HEK293 (cell line): ENCODE data around the gene PODXL2.
A peak's percentile ranks its signal among the peaks of the same experiment; 100 is the strongest.

Experiments
- CTCF ChIA-PET: fragments of 350-600 bp; formaldehyde crosslinking; extraction: SDS; loops from one replicate; lab custom pipeline; 2021; ENCODE audit warnings: antibody characterized with exemption; lab: Yijun Ruan, JAX
- POLR2A ChIA-PET: fragments of 300-600 bp; formaldehyde crosslinking; extraction: SDS; loops from one replicate; lab custom pipeline; 2020; ENCODE audit warnings: antibody characterized with exemption, inconsistent platforms; lab: Yijun Ruan, JAX
- H3K27ac ChIP-seq: fragments of 200-500 bp; sonication (Bioruptor generic); 2 replicates; pipeline ENCODE4 v1.5.1; 2014; ENCODE audit warnings: low read depth, low read length, control low read depth, inconsistent platforms; ENCODE audit errors: extremely low read depth
- H3K36me3 ChIP-seq, 2 experiments: fragments of 200-500 bp in 1 of 2; sonication (Bioruptor generic) in 1 of 2; 1 replicate in 1 of 2; 2 replicates in 1 of 2; pipeline ENCODE4 v1.5.1; 2014 to 2017; ENCODE audit warnings: inconsistent platforms in 2 of 2, low read length in 2 of 2; ENCODE audit not compliant: control insufficient read depth in 2 of 2, insufficient read depth in 1 of 2
- H3K4me1 ChIP-seq: fragments of 200-500 bp; sonication (Bioruptor generic); 2 replicates; pipeline ENCODE4 v1.5.1; 2014; ENCODE audit warnings: mild to moderate bottlenecking, low read length, inconsistent platforms; ENCODE audit not compliant: control insufficient read depth, insufficient read depth
- H3K4me3 ChIP-seq: 2 replicates; pipeline ENCODE4 v1.5.1; 2011; ENCODE audit warnings: low read depth, mild to moderate bottlenecking, control low read depth, low read length, moderate library complexity
- H3K9me3 ChIP-seq: fragments of 200-500 bp; sonication (Bioruptor generic); 2 replicates; pipeline ENCODE4 v1.5.1; 2014; ENCODE audit warnings: low read depth, low read length, inconsistent platforms; ENCODE audit not compliant: control insufficient read depth, insufficient read depth
- EGR2 ChIP-seq: fragments of 450-650 bp; formaldehyde crosslinking; IDR thresholded peaks from 2 replicates; pipeline ENCODE4 v1.5.1; 2016; ENCODE audit warnings: low read depth, missing biosample characterization, missing genetic modification characterization
- KLF1 ChIP-seq: fragments of 450-650 bp; formaldehyde crosslinking; IDR thresholded peaks from 2 replicates; pipeline ENCODE4 v1.5.1; 2016; ENCODE audit warnings: missing biosample characterization, missing genetic modification characterization
- KLF17 ChIP-seq: fragments of 450-650 bp; formaldehyde crosslinking; IDR thresholded peaks from 2 replicates; pipeline ENCODE4 v1.5.1; 2016; ENCODE audit warnings: missing biosample characterization, missing genetic modification characterization
- SALL2 ChIP-seq: fragments of 450-650 bp; formaldehyde crosslinking; IDR thresholded peaks from 2 replicates; pipeline ENCODE4 v1.5.0; 2017; ENCODE audit warnings: missing biosample characterization, mild to moderate bottlenecking, missing genetic modification characterization, borderline replicate concordance
- ZFHX2 ChIP-seq: fragments of 450-650 bp; formaldehyde crosslinking; conservative IDR thresholded peaks from 2 replicates; pipeline ENCODE4 v1.5.1; 2016; ENCODE audit warnings: missing biosample characterization, missing genetic modification characterization
- ZNF133 ChIP-seq: fragments of 450-650 bp; formaldehyde crosslinking; IDR thresholded peaks from 2 replicates; pipeline ENCODE4 v1.5.1; 2016; ENCODE audit warnings: missing biosample characterization, missing genetic modification characterization
- ZNF184 ChIP-seq: fragments of 450-650 bp; IDR thresholded peaks from 2 replicates; pipeline ENCODE4 v1.5.1; 2018; ENCODE audit warnings: missing biosample characterization, mild to moderate bottlenecking, missing genetic modification characterization
- ZNF19 ChIP-seq: fragments of 450-650 bp; formaldehyde crosslinking; IDR thresholded peaks from 2 replicates; pipeline ENCODE4; 2016; ENCODE audit warnings: missing biosample characterization, missing genetic modification characterization, low read depth
- ZNF2 ChIP-seq: fragments of 450-650 bp; formaldehyde crosslinking; IDR thresholded peaks from 2 replicates; pipeline ENCODE4 v1.5.1; 2016; ENCODE audit warnings: missing biosample characterization, missing genetic modification characterization
- ZNF202 ChIP-seq: fragments of 450-650 bp; formaldehyde crosslinking; IDR thresholded peaks from 2 replicates; pipeline ENCODE4 v1.5.1; 2016; ENCODE audit warnings: missing biosample characterization, missing genetic modification characterization, borderline replicate concordance
- ZNF221 ChIP-seq: fragments of 450-650 bp; formaldehyde crosslinking; IDR thresholded peaks from 2 replicates; pipeline ENCODE4 v1.5.1; 2017; ENCODE audit warnings: missing biosample characterization, missing genetic modification characterization, borderline replicate concordance
- ZNF394 ChIP-seq: fragments of 450-650 bp; formaldehyde crosslinking; IDR thresholded peaks from 2 replicates; pipeline ENCODE4 v1.5.1; 2016; ENCODE audit warnings: missing biosample characterization, missing genetic modification characterization, mild to moderate bottlenecking, moderate library complexity, borderline replicate concordance
- ZNF416 ChIP-seq: fragments of 450-650 bp; formaldehyde crosslinking; IDR thresholded peaks from 2 replicates; pipeline ENCODE4 v1.5.1; 2016; ENCODE audit warnings: missing biosample characterization, missing genetic modification characterization
- ZNF501 ChIP-seq: fragments of 450-650 bp; formaldehyde crosslinking; IDR thresholded peaks from 2 replicates; pipeline ENCODE4 v1.5.1; 2016; ENCODE audit warnings: missing biosample characterization, missing genetic modification characterization
- ZNF561 ChIP-seq: fragments of 450-650 bp; IDR thresholded peaks from 2 replicates; pipeline ENCODE4 v1.5.1; 2018; ENCODE audit warnings: missing biosample characterization, missing genetic modification characterization, borderline replicate concordance
- ZNF76 ChIP-seq: fragments of 450-650 bp; formaldehyde crosslinking; IDR thresholded peaks from 2 replicates; pipeline ENCODE4; 2016; ENCODE audit warnings: low read depth, missing biosample characterization, missing genetic modification characterization, borderline replicate concordance
- ZNF777 ChIP-seq: fragments of 450-650 bp; formaldehyde crosslinking; IDR thresholded peaks from 2 replicates; pipeline ENCODE4 v1.5.1; 2017; ENCODE audit warnings: missing biosample characterization, missing genetic modification characterization, borderline replicate concordance
- TF ChIP-seq, protein P1 (sequence below): fragments of 450-650 bp; formaldehyde crosslinking; IDR thresholded peaks from 2 replicates; pipeline ENCODE4 v1.5.1; 2016; ENCODE audit warnings: missing biosample characterization, missing genetic modification characterization, borderline replicate concordance
- TF ChIP-seq, protein P2 (sequence below): fragments of 450-650 bp; IDR thresholded peaks from 2 replicates; pipeline ENCODE4 v1.5.1; 2018; ENCODE audit warnings: missing biosample characterization, mild to moderate bottlenecking, missing genetic modification characterization
- TF ChIP-seq, protein P3 (sequence below): fragments of 450-650 bp; formaldehyde crosslinking; IDR thresholded peaks from 2 replicates; pipeline ENCODE4 v1.5.1; 2016; ENCODE audit warnings: missing biosample characterization, missing genetic modification characterization
- TF ChIP-seq, protein P4 (sequence below): fragments of 450-650 bp; formaldehyde crosslinking; IDR thresholded peaks from 2 replicates; pipeline ENCODE4 v1.5.1; 2016; ENCODE audit warnings: missing biosample characterization, missing genetic modification characterization

PODXL2 gene

GRCh38 chr3:127660621-127661251 lies 31.8 kb downstream of the PODXL2 start (continued):
- TF ChIP-seq, protein P1, sequence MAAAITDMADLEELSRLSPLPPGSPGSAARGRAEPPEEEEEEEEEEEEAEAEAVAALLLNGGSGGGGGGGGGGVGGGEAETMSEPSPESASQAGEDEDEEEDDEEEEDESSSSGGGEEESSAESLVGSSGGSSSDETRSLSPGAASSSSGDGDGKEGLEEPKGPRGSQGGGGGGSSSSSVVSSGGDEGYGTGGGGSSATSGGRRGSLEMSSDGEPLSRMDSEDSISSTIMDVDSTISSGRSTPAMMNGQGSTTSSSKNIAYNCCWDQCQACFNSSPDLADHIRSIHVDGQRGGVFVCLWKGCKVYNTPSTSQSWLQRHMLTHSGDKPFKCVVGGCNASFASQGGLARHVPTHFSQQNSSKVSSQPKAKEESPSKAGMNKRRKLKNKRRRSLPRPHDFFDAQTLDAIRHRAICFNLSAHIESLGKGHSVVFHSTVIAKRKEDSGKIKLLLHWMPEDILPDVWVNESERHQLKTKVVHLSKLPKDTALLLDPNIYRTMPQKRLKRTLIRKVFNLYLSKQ (tag by site-specific recombination) = no peak
- TF ChIP-seq ZNF202 (tag by site-specific recombination) (no peak), ZNF2 (tag by site-specific recombination) (no peak), ZNF184 (tag by site-specific recombination) (no peak), SALL2 (no peak), KLF1 (no peak), ZNF133 (no peak), KLF17 (tag by site-specific recombination) (no peak), ZNF394 (tag by site-specific recombination) (no peak)
- TF ChIP-seq, protein P2, sequence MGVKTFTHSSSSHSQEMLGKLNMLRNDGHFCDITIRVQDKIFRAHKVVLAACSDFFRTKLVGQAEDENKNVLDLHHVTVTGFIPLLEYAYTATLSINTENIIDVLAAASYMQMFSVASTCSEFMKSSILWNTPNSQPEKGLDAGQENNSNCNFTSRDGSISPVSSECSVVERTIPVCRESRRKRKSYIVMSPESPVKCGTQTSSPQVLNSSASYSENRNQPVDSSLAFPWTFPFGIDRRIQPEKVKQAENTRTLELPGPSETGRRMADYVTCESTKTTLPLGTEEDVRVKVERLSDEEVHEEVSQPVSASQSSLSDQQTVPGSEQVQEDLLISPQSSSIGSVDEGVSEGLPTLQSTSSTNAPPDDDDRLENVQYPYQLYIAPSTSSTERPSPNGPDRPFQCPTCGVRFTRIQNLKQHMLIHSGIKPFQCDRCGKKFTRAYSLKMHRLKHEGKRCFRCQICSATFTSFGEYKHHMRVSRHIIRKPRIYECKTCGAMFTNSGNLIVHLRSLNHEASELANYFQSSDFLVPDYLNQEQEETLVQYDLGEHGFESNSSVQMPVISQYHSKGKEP (tag by site-specific recombination) = no peak

DNA sequence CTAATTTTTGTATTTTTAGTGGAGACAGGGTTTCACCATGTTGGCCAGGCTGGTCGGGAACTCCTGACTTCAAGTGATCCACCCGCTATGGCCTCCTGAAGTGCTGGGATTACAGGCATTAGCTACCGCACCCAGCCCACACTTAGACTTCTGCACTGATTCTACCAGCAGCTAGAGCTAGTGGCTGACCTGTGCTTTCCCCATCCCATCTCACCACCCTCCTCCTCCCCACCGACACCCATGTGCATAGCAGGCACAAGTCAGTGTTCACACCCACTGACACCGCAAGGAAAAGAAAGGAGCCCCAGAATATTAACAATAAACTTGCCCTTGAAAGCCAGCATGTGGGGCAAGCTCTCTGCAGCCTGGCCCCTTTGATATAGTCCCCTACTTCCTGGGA lies 32.6 kb downstream of the PODXL2 start:
- Histone ChIP-seq H3K4me1 (no peaks in the 10 kb centered on the region), H3K4me3 (no peak overlapping the region), H3K27ac (no peak overlapping the region), H3K9me3 (no peaks in the 10 kb centered on the region), H3K36me3 (peaks cover 0 to 37% of the 10 kb centered on the region in 2 experiments; a peak in 2 of 3 replicates)
- ChIA-PET CTCF (no interaction called here), POLR2A (no interaction called here)
- TF ChIP-seq ZFHX2 (tag by site-specific recombination) = 0 out of 2 replicates have a peak, but pooled peaks have one; percentile 16
- TF ChIP-seq ZNF221 = no peak
- TF ChIP-seq EGR2 (tag by site-specific recombination) = peak; percentile 54

- CTCF ChIA-PET = no interaction called here
- no peak for TF ChIP-seq ZNF561 (tag by site-specific recombination)
- 0 out of 2 replicates have a peak, but pooled peaks have one; percentile 0 for TF ChIP-seq EGR2 (tag by site-specific recombination)
- TF ChIP-seq, all 188 proteins: peak for 1
- Histone ChIP-seq H3K4me3 (no peak overlapping the region), H3K36me3 (peaks cover 0 to 40% of the 10 kb centered on the region in 2 experiments; a peak in 2 of 3 replicates), H3K9me3 (no peaks in the 10 kb centered on the region), H3K27ac (no peak overlapping the region), H3K4me1 (no peaks in the 10 kb centered on the region)
- POLR2A ChIA-PET = no interaction called here
Observed at GRCh38 chr3:127662001-127662469, 33.0 kb downstream of the PODXL2 start.

GRCh38 chr3:127663151-127663550 lies 34.2 kb downstream of the PODXL2 start:
- peaks cover 0 to 40% of the 10 kb centered on the region in 2 experiments; a peak in 2 of 3 replicates for H3K36me3 ChIP-seq
- H3K4me3 ChIP-seq = no peak overlapping the region
- ChIA-PET CTCF (no interaction called here), POLR2A (no interaction called here)
- no peaks in the 10 kb centered on the region for H3K9me3 ChIP-seq
- H3K27ac ChIP-seq = no peak overlapping the region
- H3K4me1 ChIP-seq = no peaks in the 10 kb centered on the region
- TF ChIP-seq ZNF76 (tag by site-specific recombination) = no peak
- TF ChIP-seq, protein P3, sequence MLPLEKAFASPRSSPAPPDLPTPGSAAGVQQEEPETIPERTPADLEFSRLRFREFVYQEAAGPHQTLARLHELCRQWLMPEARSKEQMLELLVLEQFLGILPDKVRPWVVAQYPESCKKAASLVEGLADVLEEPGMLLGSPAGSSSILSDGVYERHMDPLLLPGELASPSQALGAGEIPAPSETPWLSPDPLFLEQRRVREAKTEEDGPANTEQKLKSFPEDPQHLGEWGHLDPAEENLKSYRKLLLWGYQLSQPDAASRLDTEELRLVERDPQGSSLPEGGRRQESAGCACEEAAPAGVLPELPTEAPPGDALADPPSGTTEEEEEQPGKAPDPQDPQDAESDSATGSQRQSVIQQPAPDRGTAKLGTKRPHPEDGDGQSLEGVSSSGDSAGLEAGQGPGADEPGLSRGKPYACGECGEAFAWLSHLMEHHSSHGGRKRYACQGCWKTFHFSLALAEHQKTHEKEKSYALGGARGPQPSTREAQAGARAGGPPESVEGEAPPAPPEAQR (tag by site-specific recombination) = no peak
- no peak for TF ChIP-seq ZNF501
- no peak for TF ChIP-seq ZNF416 (tag by site-specific recombination)
- TF ChIP-seq ZNF19 (tag by site-specific recombination) = no peak
- no peak for TF ChIP-seq ZFHX2 (tag by site-specific recombination)
- TF ChIP-seq ZNF777 (tag by site-specific recombination) = no peak
- TF ChIP-seq, protein P4, sequence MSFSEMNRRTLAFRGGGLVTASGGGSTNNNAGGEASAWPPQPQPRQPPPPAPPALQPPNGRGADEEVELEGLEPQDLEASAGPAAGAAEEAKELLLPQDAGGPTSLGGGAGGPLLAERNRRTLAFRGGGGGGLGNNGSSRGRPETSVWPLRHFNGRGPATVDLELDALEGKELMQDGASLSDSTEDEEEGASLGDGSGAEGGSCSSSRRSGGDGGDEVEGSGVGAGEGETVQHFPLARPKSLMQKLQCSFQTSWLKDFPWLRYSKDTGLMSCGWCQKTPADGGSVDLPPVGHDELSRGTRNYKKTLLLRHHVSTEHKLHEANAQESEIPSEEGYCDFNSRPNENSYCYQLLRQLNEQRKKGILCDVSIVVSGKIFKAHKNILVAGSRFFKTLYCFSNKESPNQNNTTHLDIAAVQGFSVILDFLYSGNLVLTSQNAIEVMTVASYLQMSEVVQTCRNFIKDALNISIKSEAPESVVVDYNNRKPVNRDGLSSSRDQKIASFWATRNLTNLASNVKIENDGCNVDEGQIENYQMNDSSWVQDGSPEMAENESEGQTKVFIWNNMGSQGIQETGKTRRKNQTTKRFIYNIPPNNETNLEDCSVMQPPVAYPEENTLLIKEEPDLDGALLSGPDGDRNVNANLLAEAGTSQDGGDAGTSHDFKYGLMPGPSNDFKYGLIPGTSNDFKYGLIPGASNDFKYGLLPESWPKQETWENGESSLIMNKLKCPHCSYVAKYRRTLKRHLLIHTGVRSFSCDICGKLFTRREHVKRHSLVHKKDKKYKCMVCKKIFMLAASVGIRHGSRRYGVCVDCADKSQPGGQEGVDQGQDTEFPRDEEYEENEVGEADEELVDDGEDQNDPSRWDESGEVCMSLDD = no peak
